ENCODE data around the gene USP9X. TPM values are rescaled to one million over a fixed set of nuclear protein-coding genes. Genes with fewer than 3 reads are reported as not detected.
"Not testable (repeated sequence)": the region's sequence is repeated elsewhere in the genome, so short reads cannot be mapped to it uniquely, and the experiment has no call there.

The USP9X gene
- total RNA-seq, 1 donor from 2014 or later, result 59.4 TPM

- peak overlapping the region; percentile 64 for H3K27ac Mint-ChIP-seq
- peak overlapping the region; percentile 88 for H3K4me3 Mint-ChIP-seq
- no peaks in the 10 kb centered on the region for H3K36me3 Mint-ChIP-seq
- TF ChIP-seq CTCF (conservative IDR thresholded peaks at IDR 0.05), result peak; percentile 66
- no peaks in the 10 kb centered on the region for H3K9me3 Mint-ChIP-seq
- peak; percentile 74 for DNase-seq (ENCODE audit: extremely low spot score, unreplicated experiment)
- H3K4me1 Mint-ChIP-seq (ENCODE audit: unreplicated experiment), result no peaks in the 10 kb centered on the region
- no peaks in the 10 kb centered on the region for H3K27me3 Mint-ChIP-seq
Measured at GRCh38 chrX:41275661-41276609, 190.7 kb downstream of the USP9X start.

- Mint-ChIP-seq H3K9me3 (no peaks in the 10 kb centered on the region), H3K4me3 (peak overlapping the region; percentile 88), H3K27ac (peak overlapping the region; percentile 21), H3K36me3 (no peaks in the 10 kb centered on the region), H3K4me1 (ENCODE audit: unreplicated experiment) (no peaks in the 10 kb centered on the region), H3K27me3 (no peaks in the 10 kb centered on the region)
- DNase-seq (ENCODE audit: extremely low spot score, unreplicated experiment), result no peak
- no peak for TF ChIP-seq CTCF (conservative IDR thresholded peaks at IDR 0.05)
Measured at GRCh38 chrX:41276661-41277506, 191.6 kb downstream of the USP9X start.

- H3K36me3 Mint-ChIP-seq; H3K27me3 Mint-ChIP-seq; H3K9me3 Mint-ChIP-seq; DNase-seq (ENCODE audit: extremely low spot score, unreplicated experiment); H3K4me1 Mint-ChIP-seq (ENCODE audit: unreplicated experiment); H3K27ac Mint-ChIP-seq; H3K4me3 Mint-ChIP-seq: not testable (repeated sequence)
Measured at GRCh38 chrX:41282307-41282706, 197.1 kb downstream of the USP9X start.

GRCh38 chrX:41285928-41286327 lies 200.7 kb downstream of the USP9X start:
- H3K36me3 Mint-ChIP-seq; H3K27me3 Mint-ChIP-seq; H3K9me3 Mint-ChIP-seq; H3K27ac Mint-ChIP-seq; H3K4me1 Mint-ChIP-seq (ENCODE audit: unreplicated experiment); DNase-seq (ENCODE audit: extremely low spot score, unreplicated experiment); H3K4me3 Mint-ChIP-seq: not testable (repeated sequence)

Other genes with a start within 250 kb of the USP9X start
- 255 and 276 TPM in 2 replicates for gene DDX3X, start 248.7 kb downstream of the USP9X start, total RNA-seq (ENCODE audit: low replicate concordance)